Testis (tissue), 3 donors: ENCODE results near the gene HIGD1A. TPM values are rescaled to one million over a fixed set of nuclear protein-coding genes. Genes with fewer than 3 reads are reported as not detected.
A peak's percentile ranks its signal among the peaks of the same experiment; 100 is the strongest.

Source experiments
- DNase-seq: peaks from one replicate; pipeline ENCODE4 v3.0.0-alpha.2; 2019
- H3K27ac ChIP-seq, 2 donors: fragments of 200-600 bp; sonication (generic); one replicate each; pipeline ENCODE4 v1.5.1; 2019
- H3K27me3 ChIP-seq: fragments of 200-600 bp; sonication (generic); one replicate; pipeline ENCODE4 v1.5.1; 2019
- H3K36me3 ChIP-seq: fragments of 200-600 bp; sonication (generic); one replicate; pipeline ENCODE4 v1.5.1; 2017; ENCODE audit warnings: low read depth; ENCODE audit errors: missing control alignments
- H3K4me1 ChIP-seq: fragments of 200-600 bp; sonication (generic); one replicate; pipeline ENCODE4 v1.5.1; 2019
- H3K4me3 ChIP-seq, 2 donors: fragments of 200-600 bp; sonication (generic); one replicate each; pipeline ENCODE4 v1.5.1; 2017 to 2019
- H3K9me3 ChIP-seq: fragments of 200-600 bp; sonication (generic); one replicate; pipeline ENCODE4 v1.5.1; 2017
- POLR2A ChIP-seq: fragments of 450-650 bp; IDR thresholded peaks from one replicate; pipeline ENCODE4 v1.6.1; 2017; ENCODE audit warnings: antibody characterized with exemption, mild to moderate bottlenecking, moderate library complexity
- WGBS, 2 donors: methylation state at CpG; one replicate each; pipeline ENCODE4 v1.1.5; 2018; 5-methylcytosine and 5-hydroxymethylcytosine counted together
- intact Hi-C: fragments of 100-400 bp; cut with DNase I; formaldehyde crosslinking; loops from one replicate; pipeline ENCODE4 v1.15.1; 2023; ENCODE audit warnings: low total_unique reads
- polyA plus RNA-seq: library from polyadenylated mRNA; stranded (reverse); fragments of 350-450 nt; fragmentation: Illumina TruSeq; extraction: RNeasy Lipid Tissue Mini Kit (QIAGEN cat#74804); gene quantifications from one replicate; pipeline ENCODE4 v1.2.3, GENCODE V29; 2014; ENCODE audit warnings: low read depth, low replicate concordance; ENCODE audit not compliant: insufficient read depth
- total RNA-seq, 2 donors: library from RNA; depleted of rRNA; stranded (reverse); fragments of >200 nt; gene quantifications; one replicate each; pipeline ENCODE4 v1.2.3, GENCODE V29; 2016
- TF ChIP-seq, protein P1 (sequence below), 3 experiments: fragments of 450-650 bp in 2 of 3; fragments of 200-600 bp in 1 of 3; sonication (generic) in 1 of 3; IDR thresholded peaks; one replicate each; pipeline ENCODE4 v1.5.1; 2016 to 2019; ENCODE audit warnings: antibody characterized with exemption in 3 of 3, mild to moderate bottlenecking in 2 of 3, moderate library complexity in 1 of 3

HIGD1A gene
- total and polyA plus RNA-seq, 3 donors from 2014 or later = 95.6 to 133 (median 110) TPM

DNA sequence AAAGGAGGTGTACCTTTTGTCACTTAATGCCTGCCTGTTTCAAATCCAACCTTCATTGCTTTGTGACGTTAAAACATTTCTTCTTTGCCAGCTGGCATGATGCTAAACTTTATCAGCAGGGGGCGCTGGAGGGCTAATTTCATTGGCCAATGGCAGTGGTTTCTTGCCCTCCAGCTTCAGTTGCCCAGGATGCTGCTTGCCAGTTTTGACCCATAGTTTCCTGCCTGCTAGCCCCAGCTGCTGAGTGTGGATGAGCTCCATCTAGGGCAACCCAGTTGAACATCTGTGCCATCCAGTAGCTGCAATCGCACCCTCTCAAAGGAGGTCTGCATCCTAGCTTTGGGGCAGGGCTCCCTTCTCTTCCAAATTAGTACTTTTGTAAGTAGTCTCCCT lies 27.0 kb upstream of the HIGD1A start:
- Histone ChIP-seq H3K9me3 (no peaks in the 10 kb centered on the region), H3K27me3 (no peaks in the 10 kb centered on the region), H3K27ac (no peak overlapping the region), H3K4me3 (no peak overlapping the region), H3K36me3 (no peaks in the 10 kb centered on the region), H3K4me1 (no peaks in the 10 kb centered on the region)
- DNase-seq = peak; percentile 85
- TF ChIP-seq, protein P1, sequence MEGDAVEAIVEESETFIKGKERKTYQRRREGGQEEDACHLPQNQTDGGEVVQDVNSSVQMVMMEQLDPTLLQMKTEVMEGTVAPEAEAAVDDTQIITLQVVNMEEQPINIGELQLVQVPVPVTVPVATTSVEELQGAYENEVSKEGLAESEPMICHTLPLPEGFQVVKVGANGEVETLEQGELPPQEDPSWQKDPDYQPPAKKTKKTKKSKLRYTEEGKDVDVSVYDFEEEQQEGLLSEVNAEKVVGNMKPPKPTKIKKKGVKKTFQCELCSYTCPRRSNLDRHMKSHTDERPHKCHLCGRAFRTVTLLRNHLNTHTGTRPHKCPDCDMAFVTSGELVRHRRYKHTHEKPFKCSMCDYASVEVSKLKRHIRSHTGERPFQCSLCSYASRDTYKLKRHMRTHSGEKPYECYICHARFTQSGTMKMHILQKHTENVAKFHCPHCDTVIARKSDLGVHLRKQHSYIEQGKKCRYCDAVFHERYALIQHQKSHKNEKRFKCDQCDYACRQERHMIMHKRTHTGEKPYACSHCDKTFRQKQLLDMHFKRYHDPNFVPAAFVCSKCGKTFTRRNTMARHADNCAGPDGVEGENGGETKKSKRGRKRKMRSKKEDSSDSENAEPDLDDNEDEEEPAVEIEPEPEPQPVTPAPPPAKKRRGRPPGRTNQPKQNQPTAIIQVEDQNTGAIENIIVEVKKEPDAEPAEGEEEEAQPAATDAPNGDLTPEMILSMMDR (IDR thresholded peaks at IDR 0.05) = peak; percentile 64 to 82 (median 77)
- TF ChIP-seq POLR2A = no peak
- intact Hi-C loops = loop anchor here (10.0 kb wide), 1 partner anchor 53 kb away; no protein-coding TSS in a partner anchor
- 28 to 36% methylated on average over 3 of the region's 3 CpGs for WGBS, 2 donors

DNA sequence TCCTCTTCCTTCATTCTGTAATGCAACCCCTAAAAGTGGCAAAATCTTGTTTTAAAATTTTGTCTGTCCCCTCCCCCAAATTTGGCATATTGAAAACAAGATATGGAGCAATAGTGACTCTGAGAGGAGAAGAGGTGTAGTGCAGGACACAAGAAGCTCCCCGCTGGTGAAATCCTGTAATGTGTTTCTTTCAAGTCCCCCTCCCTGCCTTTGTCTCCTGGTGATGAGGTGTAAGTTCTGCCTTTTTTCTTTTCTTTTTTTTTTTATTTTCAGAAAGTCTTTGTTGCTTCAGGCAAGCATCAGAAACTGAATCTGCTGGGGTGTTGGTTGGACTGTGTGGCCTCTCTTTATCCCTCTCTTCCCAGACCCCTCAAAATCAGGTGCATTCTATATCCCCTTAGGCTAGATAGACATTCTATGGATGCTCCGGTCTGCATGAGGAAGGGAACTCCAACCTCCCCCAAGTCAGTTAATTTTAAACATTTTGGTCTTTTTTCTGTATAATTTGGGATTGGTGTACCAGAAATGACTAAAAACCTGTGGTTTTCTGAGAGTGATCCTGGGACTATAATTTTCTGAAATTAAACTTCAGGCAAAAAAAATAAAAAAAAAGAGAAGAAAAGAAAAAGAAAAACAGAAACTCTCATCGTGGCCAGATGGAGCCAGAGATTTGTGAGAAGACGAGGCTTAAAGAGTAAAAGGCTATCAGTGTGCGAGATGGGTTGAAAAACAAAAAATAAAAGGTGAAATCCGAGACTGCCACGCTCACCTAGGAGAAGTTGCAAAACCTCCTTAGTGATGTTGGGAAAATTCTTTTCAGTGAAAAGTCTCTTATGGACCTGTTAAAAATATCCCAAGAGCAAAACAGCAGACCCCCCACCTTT lies 26.4 kb upstream of the HIGD1A start:
- H3K27ac ChIP-seq = no peak overlapping the region
- H3K36me3 ChIP-seq = no peaks in the 10 kb centered on the region
- no peak for DNase-seq
- no peaks in the 10 kb centered on the region for H3K4me1 ChIP-seq
- intact Hi-C loops = loop anchor here (10.0 kb wide), 1 partner anchor 54 kb away; no protein-coding TSS in a partner anchor
- TF ChIP-seq, protein P1 (IDR thresholded peaks at IDR 0.05) = peak in 2 of 3 experiments; percentile 20 to 41
- no peak for TF ChIP-seq POLR2A
- H3K27me3 ChIP-seq = no peaks in the 10 kb centered on the region
- no peaks in the 10 kb centered on the region for H3K9me3 ChIP-seq
- 45% methylated on average over 7 of the region's 7 CpGs for WGBS, 2 donors
- no peak overlapping the region for H3K4me3 ChIP-seq

DNA sequence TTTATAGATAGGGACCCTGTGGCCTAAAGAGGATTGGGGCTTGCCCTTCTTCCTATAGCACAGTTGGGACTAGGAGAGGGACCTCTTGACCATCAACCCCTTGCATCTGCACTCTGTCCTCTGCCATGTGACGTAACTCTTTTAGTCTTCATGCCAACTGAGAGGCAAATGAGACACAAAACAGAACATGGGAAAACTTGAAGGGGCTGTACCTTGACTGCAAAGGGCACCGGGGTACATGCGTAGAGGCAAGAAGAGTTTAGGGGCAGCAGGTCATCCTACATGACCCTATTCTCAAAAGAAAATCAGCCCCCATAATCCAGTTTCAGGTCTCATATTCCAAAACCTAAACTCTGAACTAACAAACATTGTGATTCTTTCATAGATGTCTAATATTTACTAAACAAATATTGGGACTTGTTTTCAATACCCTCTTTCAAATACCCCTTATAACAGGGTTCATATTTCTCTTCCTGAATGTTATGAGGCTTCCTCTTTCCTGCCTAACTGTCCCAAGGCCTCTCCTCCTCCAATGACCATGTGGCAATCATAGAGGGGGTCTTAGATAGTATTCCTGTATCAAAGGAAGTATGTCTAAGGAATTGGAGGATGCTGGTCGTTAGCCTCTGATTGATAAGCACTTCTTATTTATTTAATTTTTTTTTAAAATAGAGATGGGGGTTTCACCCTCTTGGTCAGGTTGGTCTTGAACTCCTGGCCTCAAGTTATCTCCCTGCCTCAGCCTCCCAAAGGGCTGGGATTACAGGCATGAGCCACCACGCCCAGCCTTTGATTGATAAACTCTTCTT lies 25.5 kb upstream of the HIGD1A start:
- H3K27me3 ChIP-seq = no peaks in the 10 kb centered on the region
- no peak overlapping the region for H3K27ac ChIP-seq
- H3K4me1 ChIP-seq = no peaks in the 10 kb centered on the region
- TF ChIP-seq POLR2A = no peak
- TF ChIP-seq, protein P1 (IDR thresholded peaks at IDR 0.05) = no peak
- WGBS, 2 donors = 83 to 84% methylated on average over 5 of the region's 5 CpGs
- intact Hi-C loops = loop anchor here (10.0 kb wide), 1 partner anchor 55 kb away; no protein-coding TSS in a partner anchor
- H3K4me3 ChIP-seq = no peak overlapping the region
- DNase-seq = no peak
- H3K36me3 ChIP-seq = no peaks in the 10 kb centered on the region
- no peaks in the 10 kb centered on the region for H3K9me3 ChIP-seq

DNA sequence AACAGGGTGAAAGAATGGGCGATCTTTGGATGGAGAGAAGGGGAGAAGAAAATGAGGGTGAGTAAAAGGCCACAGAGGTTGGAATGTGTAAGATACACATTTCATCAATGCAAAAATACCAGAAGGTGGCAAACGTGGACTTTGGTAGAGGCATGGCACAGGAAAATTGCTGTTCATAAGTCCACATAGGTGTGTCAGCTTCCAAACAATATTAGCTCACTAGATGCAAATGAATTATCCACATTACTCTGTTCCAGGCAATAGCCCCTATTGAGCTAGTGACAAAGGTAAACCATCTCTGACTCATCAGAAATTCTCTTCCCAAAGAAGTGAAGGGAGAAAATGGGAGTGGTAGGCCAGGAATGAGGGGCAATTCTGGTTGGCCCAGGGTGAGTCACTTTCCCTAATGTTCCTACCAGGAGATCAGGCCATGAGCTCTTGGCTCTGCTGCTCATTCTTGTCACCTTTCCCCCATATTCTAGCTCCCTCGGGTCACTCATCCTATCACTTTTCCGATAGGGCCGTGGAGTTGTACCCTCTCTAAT lies 24.9 kb upstream of the HIGD1A start:
- Histone ChIP-seq H3K4me1 (no peaks in the 10 kb centered on the region), H3K36me3 (no peaks in the 10 kb centered on the region), H3K9me3 (no peaks in the 10 kb centered on the region), H3K27ac (no peak overlapping the region), H3K4me3 (no peak overlapping the region), H3K27me3 (no peaks in the 10 kb centered on the region)
- 87 to 97% methylated on average over 5 of the region's 5 CpGs for WGBS, 2 donors
- no peak for TF ChIP-seq POLR2A
- TF ChIP-seq, protein P1 (IDR thresholded peaks at IDR 0.05) = no peak
- intact Hi-C loops = no loop called here
- DNase-seq = no peak
